NCI-H2107 treated with DMSO at 0.1 percent for 48 hours (cell line): ENCODE results near the gene DEFB110.

Source experiments
- DNase-seq: peaks from one replicate; lab custom pipeline; 2025; ENCODE audit not compliant: unreplicated experiment; lab: John Stamatoyannopoulos, UW

The DEFB110 gene

DNA sequence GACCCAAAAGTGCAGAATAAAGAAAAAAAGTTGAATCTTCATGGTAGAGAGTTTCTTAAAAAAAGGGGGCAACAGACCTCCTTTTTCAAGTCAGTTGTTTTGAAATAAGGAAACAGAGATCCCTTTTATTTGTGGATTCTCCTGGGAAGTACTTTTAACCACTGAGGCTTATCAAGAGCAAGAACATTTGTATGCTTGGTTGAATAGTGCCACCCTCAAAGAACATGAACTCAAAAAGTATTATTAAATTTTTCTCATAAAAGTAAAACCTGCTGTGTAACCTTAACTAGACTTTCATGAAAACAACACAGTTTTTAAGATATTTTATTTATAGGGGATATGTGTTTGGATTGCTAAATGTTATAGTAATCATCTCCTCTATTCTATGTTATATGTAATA lies at the start of gene DEFB110:
DEFB110 (minus strand) TSS at position 101 of the 400 bp plus-strand sequence; CDS start at position 42, 59 bp downstream.
- DNase-seq: no peak

DNA sequence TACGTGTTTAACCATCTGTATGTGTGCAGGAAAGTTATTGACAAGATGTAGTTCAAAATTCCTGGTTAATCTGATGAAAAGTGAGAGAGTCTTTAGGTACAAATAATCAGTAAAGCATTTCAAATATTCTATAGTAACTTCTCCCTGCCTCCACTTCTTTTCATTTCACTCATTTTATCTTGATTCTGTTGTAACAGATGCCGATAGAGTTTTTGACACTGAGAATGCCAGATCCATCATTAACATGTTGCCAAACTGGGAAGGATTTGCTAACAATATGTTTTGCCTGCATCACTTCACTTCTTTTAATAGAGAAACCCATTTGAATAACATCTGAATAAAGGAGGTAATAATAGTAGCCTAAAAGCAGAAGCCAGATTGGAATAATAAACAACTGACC lies 48.3 kb upstream of the DEFB110 start:
- DNase-seq: no peak

GRCh38 chr6:50062051-50062450 lies 40.3 kb upstream of the DEFB110 start:
- DNase-seq: no peak

DNA sequence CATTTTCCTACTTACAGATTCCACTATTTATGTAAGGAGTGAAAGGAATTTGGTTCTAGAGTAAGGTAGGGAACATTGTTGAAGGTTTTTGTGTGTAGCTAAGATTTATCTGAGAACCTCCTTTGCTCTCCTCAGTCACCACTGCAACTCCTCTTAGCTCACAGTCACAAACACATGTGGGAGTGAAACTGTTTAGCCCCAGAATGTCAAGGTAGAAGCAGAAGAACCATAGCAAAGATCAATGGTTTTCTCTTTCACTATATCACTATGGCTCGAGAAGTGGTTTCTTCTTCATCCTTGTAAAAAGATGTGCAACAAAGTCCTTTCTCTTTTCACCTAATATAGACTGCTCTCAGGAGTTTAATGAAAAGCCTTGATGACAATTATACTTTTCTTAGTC lies 34.4 kb upstream of the DEFB110 start:
- DNase-seq: no peak

DNA sequence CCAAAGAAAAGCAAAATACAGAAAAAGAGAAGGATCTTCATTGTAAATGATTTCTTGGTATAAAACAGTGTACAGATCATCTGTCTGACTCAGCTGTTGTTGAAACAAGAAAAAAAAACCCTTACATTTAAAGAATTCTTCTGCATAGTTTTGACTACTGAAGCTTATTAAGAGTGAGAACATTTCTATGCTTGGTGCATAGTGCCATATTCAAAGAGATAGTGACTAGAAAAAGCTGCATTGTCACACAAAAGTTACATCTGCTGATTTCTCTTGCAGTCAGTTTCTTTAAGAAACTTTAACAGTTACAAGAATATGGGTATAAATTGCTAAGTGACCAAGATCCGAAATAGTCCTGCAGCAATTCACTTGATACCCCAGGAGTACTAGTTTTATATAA lies 28.0 kb upstream of the DEFB110 start, which contains the start of gene DEFB112:
DEFB112 (minus strand) TSS at position 101 of the 400 bp plus-strand sequence; CDS start at position 41, 60 bp downstream.
- no peak for DNase-seq

DNA sequence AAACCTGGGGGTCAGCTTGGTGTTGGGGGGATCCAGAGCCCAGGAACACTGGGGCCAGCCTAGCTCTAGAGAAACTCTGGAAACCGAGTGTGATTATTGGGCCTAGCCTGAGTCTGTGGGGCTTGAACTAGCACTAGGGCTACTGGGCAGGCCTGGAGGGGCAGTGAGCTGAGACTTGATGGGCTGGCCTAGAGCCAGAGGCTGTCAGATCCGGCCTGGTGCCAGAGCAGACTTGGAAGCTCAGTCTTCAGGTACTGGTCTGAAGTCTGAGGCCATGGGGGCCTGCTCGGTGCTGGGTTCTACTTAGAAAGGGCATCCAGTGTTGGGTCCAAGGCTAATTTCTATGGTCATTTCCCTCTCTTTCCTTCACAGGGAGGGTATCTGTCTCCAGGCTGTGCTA lies 25.2 kb upstream of the DEFB110 start:
- no peak for DNase-seq

DNA sequence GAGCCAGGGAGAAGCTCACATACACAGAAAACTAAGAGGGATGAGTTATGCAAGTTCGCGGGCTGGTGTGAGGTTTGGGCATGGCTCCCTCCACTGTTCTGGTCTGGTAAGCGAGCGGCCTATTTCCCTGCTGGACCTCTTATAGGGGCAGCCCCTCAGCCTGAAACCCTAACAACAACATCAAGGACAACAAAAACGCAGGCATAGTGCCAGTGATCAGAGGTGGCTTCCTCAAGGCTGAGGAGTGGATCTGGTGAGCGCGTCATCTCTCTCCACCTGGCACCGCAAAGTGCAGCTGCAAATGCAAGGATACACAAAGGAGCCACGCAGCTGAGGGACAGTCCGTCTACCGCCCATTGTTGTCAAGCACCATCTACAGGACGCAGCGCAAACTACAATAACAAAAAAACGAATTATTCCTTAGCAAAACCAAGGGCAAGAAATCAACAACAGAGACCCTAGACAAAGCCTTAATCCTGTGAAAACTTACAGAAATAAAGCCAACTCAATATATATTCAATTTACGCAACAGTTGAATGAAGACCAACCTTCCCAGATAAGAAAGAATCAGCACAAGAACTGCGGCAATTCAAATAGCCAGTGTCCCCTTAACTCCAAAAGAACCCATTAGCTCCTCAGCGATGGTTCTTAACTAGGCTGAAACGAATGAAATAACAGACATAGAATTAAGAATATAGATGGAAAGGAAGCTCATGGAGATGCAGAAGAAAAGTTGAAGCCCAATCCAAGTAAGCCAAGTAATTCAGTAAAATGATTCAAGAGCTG lies 9.2 kb upstream of the DEFB110 start:
- DNase-seq: peak; percentile 30

DNA sequence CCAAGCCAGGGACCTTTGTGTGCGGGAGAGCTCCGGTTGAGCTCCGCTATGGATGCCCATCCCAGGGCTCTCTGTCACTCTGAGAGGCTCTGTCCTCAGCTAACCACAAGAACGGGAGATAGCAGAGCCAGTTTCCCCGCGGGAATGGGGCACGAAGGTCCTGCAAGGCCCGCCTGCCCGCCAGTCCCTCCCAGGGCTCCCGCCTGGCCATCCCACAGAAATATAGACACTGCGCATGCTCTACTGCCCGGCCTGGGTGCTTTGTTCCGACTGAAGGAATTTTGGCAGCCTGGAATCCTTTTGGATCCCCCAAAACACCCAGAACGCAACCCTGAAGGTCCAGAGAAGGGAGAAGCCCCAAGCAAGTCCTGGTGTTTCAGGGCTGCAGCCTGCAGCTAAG lies 8.6 kb upstream of the DEFB110 start:
- no peak for DNase-seq

GRCh38 chr6:50025258-50025657 lies 3.5 kb upstream of the DEFB110 start:
- DNase-seq: no peak

- no peak for DNase-seq
These were observed 14.0 kb downstream of the DEFB110 start for GRCh38 chr6:50007819-50008218.

- DNase-seq: no peak
These were observed 18.7 kb downstream of the DEFB110 start for GRCh38 chr6:50003139-50003538.

GRCh38 chr6:49995278-49995677 lies 26.5 kb downstream of the DEFB110 start:
- DNase-seq: no peak

- no peak for DNase-seq
These were observed 32.9 kb downstream of the DEFB110 start for GRCh38 chr6:49988900-49989299.

- DNase-seq: no peak
These were observed 34.0 kb downstream of the DEFB110 start for GRCh38 chr6:49987749-49988148.

DNA sequence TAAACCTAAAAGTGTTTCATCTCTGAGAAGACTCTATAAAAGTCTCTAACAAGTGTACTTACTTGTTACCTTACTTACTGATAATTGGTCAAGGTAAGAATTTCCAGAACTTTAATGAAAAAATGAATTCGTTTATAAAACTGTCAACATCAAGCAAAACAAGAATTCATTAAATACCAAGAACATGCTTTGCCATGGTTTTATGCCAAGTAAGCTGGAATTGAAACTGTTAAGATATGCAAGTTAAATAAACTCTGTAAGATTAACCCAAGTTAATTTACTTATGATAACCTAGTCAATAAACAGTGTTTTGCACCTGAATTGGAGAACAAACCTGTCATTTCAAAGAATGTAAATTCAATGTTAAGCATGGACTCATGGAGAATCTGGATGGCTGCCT lies 35.2 kb downstream of the DEFB110 start:
- no peak for DNase-seq

DNA sequence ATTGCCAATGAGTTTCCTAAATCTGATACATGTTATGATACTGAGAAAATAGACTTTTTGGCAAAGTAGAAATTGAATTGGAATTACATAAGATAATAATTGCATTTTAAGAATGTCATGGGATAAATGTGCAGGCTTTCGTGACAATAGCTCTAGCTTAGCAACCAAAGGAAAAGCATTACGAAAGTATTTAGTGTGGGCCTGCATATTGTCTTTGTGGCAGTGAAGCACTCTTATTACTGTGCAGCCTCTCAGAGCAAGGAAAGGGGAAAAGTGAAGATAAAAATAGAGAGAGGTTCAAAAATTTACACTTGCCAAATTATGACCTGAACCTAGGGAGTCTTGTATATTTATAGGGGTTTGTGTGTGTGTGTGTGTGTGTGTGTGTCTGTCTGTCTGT lies 39.7 kb downstream of the DEFB110 start:
- DNase-seq: no peak

- no peak for DNase-seq
These were observed 40.9 kb downstream of the DEFB110 start for GRCh38 chr6:49980898-49981297.

GRCh38 chr6:49979584-49979983 lies 42.2 kb downstream of the DEFB110 start:
- peak; percentile 0 for DNase-seq

DNA sequence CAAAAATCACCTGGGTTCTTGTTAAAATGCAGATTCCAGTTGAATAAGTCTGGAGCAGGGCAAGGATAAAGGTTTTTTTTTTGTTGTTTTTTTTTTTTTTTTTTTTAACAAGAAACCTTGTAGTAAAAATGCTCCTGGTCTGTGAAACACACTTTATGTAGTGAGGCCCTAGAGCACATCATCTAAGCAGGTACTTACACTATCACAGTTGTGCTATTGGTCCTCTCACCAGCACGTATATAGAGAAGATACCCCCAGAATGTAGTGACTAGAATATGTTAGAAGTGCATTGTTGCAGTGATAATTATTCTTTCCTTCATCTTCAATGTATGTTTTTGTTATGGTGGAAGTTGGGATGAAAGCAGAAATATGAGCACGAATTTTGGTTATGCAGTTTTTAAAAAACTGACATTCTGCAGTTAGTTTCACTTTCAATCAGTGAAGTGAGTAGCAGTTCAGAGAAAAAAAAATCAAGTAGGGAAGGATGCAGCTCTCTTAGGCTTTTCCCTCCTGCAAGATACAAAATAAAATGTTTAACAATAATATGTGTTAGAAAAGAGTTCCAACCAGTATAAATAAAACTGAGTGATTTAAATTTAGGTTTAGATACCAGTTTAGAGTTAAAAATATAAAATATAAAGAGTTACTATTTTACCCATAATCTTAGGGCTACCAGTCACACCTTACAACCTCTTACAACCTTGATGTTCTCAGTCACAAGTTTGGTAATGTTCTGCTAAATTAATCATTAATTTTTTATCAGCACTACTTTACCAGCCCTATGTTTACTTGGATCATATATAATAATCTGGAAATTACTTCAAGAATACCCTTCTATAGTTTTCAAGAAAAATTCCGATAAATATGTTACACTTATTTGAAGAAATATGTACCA lies 43.2 kb downstream of the DEFB110 start:
- DNase-seq: no peak

- no peak for DNase-seq
These were observed 52.2 kb downstream of the DEFB110 start, which contains the start of gene DEFB113 for GRCh38 chr6:49969605-49970004. Gene DEFB113, minus strand, starts transcription at chr6:49969625. Its CDS starts 0 bp downstream, at chr6:49969625.
